ENCODE results near the gene FAM193B.
"Not testable (repeated sequence)": the region's sequence is repeated elsewhere in the genome, so short reads cannot be mapped to it uniquely, and the experiment has no call there.

FAM193B gene

DNA sequence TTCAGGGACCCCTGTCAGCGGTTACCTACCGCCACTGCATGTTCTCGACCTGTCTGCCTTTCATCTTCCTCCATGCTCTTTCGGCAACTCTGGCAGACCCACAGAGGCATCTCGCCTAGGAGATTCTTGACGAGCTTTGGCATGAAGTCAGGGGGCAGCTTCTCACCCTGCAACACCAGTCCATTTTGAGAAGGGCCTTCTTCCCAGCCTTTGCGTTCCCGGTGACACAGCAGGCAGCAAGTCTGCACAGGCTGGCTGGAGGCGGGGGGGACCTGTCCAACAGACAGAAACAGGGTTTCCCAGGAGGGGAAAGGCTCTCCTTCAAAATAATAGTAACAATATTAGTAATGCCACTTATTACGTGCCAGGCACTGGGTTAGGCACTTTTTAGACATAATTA is 15.5 kb downstream of the FAM193B start:
- in situ Hi-C loops (cut with MboI; ENCODE audit: low sequenced_read_pairs), result no loop called here

DNA sequence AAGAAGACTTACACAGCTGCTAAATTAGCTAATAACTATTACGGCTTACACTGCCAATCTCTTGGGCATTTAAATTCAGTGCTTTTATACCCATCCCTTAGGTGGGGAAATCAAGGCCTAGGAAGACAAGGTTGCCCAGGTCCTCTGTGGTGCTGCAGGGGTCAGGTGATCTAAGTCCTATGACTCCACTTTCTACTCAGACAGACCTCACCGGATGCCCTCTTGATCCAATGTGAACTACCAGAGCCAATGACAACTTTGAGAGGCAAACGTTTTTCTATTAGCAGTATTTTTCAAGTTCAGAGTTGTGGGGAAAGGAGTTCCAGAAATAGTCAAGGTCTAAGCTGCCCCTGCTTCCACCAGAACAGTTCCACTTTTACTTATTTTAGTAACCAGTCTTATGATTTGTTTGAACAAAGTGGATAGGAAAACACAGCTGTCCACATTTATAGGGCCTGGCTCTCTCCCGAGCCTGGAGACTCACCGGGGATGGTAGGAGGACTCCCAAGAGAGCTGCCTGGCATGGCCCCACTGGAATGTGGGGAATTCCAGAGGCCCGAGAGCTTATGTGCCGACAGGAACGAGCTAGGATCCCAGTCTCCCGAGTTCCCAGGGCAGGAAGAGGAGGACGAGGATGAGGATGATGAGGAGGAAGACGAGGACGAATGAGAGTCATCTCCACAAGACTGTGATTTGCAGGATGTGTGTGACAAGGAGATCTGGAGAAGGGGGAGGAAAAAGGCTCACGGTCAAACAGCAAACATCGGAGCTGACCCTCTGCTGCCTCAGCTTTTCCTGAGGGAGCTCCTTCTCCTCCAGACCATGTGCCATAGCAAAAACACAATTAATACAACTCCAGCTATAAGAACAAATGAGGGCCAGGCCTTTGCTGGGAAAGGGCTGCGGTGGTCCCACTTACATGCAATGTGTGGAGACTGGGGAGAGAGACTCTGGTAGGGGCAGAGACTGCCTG is 16.7 kb downstream of the FAM193B start:
- in situ Hi-C loops (cut with MboI; ENCODE audit: low sequenced_read_pairs), result no loop called here

DNA sequence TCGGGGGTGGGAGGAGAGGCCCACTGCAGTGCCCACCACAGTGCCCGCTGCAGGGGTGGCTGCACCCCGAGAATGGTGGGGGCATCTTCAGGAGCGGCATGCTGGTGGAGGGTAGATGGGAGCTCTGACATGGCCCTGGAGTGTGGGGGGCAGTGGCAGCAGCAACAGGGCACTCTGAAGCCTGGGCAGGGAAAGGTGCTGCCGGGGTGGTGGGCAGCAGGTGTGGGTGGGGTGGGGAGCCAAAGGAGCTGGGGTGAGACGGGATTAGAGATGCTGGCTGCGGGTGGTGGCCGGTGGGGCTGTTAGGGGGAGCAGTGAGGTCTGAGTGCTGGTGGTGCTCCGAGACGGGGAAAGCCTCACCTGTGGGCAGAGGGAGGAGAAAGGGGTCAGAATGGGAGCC is 18.0 kb downstream of the FAM193B start:
- in situ Hi-C loops (cut with MboI; ENCODE audit: low sequenced_read_pairs), result no loop called here

DNA sequence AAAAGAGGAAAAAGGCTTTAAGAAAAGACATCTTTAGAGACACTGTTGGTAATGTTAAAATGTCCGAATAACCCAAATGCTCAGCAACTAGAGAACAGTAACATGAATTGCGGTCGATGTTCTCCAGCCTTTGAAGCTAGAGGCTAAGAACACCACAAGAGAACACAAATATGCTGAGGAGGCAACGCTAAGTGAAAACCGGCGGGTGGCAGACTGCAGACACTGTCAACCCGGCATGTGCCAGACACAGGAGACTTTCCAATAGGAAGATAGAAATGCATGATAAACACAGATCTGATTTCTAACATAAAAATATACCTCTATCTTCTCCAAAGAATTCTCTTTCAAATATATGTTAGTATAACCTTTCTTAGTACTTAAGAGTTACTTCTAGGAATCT is 19.2 kb downstream of the FAM193B start:
- in situ Hi-C loops (cut with MboI; ENCODE audit: low sequenced_read_pairs), result no loop called here

DNA sequence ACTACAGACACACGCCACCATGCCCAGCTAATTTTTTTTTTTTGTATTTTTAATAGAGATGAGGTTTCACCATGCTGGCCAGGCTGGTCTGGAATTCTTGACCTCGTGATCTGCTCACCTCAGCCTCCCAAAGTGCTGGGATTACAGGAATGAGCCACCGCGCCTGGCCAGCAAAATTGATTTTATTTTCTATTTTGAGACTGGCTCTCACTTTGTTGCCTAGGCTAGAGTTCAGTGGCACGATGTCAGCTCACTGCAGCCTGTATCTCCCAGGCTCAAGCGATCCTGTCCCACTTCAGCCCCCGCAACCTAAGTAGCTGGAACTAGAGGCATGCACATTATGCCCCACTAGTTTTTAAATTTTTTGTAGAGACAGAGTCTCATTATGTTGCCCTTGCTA is 19.9 kb downstream of the FAM193B start:
- in situ Hi-C loops (cut with MboI; ENCODE audit: low sequenced_read_pairs), result not testable (repeated sequence)

DNA sequence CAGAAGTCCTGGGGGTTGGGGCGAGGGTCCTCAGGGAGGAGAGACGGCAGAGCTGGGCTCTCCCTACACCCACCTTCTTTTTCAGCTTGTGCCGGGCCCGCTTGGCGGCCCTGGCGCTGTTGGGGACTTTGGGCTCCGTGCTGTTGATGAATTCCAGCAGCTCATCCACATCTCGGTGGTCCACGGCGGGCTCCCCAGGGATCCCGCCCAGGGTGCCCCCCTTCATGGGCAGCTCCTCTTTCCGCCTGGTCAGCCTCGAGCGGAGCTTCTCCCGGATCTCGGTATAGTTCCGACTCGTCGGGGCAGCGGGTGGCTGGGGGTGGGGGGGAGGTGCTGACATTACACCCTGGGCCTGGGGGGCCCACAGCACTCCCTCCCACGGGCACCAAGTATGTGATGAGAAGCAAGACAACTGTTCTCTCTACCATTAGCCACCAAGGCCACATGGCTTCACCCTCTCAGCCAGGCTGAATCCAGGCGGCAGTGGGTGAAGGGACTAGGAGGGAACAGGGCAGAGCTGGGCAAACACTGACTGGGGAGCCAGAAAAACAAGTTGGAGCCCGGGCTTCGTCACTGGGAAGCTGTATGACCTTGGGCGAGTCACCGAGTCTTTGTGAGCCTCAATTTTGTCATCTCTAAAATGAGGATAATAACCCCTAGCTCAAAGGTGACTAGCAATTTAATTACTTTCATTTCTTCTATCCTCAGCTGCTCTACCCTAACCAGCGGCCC is 23.0 kb downstream of the FAM193B start:
- in situ Hi-C loops (cut with MboI; ENCODE audit: low sequenced_read_pairs), result no loop called here

DNA sequence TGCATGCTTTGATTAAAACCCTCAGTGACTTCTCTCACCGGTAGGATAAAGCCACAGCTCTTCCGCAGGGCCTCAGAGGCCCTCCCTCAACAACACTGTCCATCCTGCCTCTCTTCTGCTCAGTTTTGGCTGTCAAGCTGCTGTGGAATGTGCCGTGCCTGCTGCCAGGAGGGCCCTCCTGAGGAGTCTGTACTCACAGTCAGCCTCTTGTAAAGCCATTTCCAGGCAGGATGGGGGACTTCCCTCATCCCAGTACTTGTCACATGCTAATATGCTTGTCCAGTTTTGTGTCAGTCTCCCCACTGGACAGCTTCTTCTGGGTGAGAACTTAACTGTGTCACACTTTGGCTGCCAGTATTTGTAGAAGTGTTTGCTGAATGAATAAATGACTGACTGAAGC is 23.7 kb downstream of the FAM193B start:
- in situ Hi-C loops (cut with MboI; ENCODE audit: low sequenced_read_pairs), result no loop called here

DNA sequence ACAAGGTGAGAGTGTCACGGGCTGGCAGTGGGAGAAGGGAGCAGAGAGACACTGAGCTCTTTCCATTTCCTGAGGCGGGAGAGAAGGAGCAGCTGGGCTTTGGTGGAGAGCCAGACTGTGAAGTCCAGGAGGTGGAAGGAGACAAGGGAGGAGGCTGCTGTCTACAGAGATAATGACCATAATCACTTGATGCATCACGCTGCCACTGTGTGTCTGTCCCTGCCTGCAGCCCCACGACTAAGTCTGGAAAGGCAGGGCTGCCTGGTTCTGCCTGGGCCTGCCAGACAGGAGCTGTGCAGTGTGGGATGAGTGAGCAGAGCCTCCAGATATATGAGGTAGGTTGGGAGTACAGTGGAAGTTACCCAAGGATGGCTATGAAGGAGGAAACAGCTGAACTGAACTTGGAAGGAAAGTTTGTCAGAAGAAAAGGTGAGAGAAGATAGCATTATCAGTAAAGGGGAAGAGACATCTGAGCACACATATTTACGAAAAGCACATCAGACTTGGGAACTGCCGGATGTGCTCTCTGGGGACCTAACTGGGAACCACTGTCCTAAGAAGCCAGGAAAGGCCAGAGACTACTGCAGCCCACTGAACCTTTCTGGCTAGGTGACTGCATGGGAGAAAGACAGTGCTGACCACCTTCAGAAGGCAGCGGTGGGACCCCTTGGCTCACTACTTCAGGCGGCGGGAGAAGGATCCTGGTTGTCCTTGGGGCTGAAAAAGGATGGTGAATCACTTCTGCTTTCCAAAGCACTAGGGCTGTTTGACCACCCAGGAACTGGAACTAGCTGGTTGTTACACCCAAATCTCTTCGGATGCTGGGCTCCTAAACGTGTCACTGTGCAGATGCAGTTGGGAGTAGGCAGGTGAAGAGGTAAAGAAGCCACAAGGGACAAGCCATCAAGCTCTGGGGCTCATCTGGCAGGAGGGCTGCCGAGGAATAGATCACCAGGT is 24.8 kb downstream of the FAM193B start:
- in situ Hi-C loops (cut with MboI; ENCODE audit: low sequenced_read_pairs), result no loop called here

DNA sequence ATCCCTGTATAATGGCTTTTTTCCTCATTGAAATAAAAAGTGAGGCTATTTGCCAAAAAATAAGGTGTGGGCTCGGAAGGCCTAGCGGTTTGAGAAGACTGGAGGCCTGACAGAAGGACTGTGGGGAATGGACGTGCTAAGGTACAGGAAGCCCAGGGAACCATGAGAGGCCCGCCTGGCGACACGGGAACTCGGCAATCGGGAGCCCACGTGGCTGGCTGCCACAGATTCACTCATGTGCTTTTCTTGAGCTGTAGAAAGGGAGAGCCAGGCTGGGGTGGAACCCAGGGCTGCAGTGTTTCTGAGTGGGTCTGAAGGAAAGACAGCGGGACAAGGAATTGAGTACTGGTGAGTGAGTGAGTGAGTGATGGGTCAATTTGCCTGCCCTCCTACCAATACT is 25.7 kb downstream of the FAM193B start:
- in situ Hi-C loops (cut with MboI; ENCODE audit: low sequenced_read_pairs), result no loop called here

DNA sequence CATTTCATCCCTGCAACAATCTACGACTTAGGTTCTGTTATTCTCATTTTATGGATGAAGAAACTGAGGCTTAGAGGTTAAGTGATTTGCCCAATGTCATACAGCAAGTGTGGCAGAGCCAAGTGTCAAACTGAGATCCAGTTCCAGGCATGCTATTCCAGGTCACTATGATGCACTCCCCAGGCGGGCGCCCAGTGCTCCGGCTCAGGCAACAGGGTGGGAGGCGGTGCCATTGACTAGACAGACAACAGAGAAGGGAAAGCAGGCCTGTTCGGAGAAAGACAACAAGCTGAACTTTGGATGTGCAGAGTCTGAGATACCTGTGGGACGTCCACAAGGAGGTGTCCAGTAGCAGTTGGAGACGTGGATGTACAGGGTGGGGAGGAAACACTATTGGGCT is 26.8 kb downstream of the FAM193B start:
- in situ Hi-C loops (cut with MboI; ENCODE audit: low sequenced_read_pairs), result no loop called here

DNA sequence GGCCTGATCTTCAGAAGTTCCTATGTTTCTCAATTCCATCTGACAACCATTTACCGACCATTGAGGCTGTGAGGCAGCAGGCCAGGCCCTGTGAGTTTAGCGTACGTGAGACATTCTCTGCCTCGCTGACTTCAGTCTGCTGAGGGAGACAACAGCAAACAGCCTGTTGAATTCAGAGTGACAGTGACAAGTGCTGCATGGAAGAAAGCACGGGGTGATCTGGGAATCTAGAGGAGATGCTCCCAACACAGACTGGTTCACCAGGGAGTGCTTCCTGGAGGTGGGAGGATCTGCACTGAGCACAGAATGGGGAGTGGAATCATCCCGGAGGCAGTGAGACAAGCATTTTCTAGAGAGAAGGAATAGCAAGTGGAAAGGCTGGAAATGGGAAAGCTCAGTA is 27.6 kb downstream of the FAM193B start:
- in situ Hi-C loops (cut with MboI; ENCODE audit: low sequenced_read_pairs), result no loop called here

DNA sequence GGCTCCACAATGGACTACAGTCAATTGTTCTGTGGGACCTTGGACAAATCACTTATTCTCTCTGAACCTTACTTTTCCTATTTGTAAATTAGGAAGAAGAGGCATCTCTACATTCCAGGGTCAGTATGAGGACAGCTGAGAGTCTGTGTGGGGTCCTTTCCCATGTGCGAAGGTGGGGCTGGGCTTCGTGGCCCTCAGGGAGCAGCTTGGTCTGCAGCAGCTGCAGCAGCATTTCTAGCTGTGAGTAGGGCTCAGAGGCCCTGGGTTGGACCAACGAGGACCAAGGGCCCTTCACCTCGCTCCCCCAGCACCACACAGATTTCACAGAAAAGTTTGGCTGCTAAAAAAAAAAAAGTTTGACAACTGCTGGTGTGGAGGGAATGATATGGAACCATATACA is 28.2 kb downstream of the FAM193B start:
- in situ Hi-C loops (cut with MboI; ENCODE audit: low sequenced_read_pairs), result no loop called here

DNA sequence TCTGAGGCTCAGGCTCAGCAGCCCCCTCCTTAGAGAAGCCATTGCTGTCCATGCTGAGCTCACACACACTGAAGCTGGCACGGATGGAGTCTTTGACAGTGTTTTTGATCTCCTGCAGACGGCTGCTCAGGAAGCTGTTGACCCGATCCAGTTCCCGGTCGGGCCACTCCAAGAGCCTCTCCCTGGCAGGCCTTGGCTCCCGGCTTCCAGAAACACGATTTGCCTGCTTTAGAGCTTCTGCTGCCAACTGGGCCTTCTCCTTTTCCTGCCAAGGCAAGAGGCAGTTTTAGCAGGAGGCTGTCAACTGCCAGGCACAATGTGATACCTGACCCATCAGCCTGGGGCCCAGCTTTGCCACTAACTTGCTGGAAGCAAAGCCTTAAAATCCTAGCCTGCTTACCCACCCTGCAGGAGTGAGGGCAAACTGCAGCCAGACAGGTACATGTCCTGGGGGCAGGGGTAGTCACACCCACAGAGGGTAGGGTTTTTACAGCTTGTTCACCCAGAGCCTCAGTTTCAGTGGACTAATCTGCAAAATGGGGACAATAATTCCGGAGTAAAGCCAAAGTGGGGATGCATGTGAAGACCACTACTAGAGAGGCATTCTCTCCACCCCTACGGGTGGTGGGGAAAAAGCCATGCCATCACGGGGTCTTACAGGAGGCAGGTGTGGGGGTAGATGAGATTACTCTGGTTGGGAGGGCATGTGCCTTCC is 29.3 kb downstream of the FAM193B start:
- in situ Hi-C loops (cut with MboI; ENCODE audit: low sequenced_read_pairs), result no loop called here

DNA sequence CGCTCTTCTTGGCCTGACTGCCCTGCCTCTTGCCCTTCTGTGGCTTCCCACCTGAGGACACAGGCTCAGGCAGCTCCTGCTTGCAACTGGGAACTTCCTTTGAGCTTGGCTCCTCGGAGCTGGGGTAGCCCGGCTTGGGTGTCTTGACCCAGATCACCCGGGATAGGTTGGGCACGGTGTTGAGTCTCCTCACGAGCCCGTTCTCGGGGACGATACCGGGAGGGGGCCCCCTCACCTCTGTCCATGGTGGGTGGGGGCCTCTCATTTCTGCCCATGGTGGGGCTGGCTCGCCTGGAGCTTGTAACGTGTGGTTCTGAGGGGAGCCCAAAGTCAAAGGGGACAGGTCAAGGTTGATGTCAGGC is 29.8 kb downstream of the FAM193B start:
- in situ Hi-C loops (cut with MboI; ENCODE audit: low sequenced_read_pairs), result no loop called here

DNA sequence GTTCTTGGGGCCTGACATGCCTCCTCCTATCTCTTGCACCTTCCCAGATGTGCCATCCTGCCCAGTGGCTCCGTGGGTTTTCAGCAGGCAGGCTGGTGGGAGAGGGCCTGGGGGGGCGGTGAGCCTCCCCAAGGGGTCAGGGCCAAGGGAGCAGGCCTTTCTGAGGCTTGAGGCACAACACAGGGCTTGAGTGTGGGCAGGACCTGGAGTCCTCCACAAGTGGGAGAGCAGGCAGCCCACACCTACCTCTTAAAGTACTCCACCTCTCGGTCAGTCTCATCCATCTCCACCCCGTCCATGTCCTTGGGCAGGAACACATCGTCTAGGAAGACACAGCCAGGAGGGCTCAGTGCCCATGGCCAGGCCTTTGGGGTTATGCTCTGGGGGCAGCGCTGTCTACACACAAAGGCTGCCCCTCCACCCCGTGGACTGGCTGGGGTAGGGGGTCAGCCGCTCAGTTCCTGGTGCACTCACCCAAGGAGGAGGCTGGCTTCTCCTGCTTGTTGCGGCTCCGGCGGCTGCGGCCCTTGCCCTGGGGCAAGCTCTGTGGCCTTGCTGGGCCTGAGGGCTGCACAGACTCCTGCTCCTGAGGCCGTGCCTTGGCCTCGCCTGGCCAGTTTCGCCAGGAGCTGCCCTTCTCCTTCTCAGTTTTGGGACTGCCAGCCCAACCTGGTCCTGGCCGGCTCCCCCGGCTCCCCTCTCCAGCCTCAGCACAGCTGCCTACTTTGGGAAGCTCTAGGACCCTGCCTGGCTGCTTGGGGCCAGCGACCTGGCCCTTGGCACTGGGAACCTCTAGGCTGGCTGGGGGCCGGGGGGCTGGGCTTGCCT is 30.4 kb downstream of the FAM193B start:
- in situ Hi-C loops (cut with MboI; ENCODE audit: low sequenced_read_pairs), result no loop called here

DNA sequence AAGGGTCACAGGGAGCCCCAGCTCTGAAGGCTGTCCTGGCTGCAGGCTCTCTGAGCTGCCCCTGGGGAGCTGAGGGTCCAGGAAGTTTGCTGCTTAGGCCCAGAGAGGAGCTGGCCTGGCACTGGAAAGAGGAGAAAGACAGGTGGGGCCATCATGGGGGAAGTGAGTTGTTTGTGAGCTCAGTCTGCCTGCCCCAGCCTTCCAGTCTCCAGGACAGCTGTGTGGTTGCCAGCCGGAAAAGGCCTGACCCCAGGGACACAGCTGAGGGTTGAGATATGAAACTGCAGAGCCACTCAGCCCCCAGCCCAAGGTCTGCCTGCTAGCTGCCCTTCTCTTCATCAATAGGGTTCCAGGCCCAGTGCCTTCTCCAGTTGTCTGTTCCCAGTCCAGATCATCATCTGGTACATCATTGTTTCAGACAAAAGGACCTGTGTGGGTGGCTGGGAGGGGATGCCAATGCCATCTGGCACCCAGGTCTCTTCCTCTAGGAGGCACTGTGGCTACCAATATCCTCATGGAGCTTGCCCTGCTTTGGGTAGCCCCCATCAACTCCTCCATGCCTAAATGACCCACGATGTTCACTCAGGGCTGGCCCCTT is 33.3 kb downstream of the FAM193B start:
- in situ Hi-C loops (cut with MboI; ENCODE audit: low sequenced_read_pairs), result no loop called here

DNA sequence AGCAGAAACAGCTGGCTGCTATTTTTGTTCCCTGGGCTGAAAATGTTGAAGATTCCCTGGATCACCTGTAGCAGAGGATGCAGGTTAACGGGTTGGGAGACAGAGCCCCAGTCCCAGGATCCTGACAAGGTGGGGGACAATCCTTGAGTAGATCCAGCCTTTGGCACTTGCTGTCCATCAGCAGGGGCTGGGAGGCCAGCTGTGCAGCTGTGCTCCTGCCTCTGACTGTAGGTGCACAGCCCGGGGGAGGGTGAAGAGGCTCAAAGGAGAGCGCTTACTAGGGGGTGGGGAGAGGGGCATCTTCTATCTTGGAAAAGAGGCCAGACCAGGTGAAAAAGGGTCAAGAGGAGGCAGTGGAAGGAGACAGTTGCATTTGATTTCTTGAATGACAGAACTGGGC is 34.1 kb downstream of the FAM193B start:
- in situ Hi-C loops (cut with MboI; ENCODE audit: low sequenced_read_pairs), result no loop called here

DNA sequence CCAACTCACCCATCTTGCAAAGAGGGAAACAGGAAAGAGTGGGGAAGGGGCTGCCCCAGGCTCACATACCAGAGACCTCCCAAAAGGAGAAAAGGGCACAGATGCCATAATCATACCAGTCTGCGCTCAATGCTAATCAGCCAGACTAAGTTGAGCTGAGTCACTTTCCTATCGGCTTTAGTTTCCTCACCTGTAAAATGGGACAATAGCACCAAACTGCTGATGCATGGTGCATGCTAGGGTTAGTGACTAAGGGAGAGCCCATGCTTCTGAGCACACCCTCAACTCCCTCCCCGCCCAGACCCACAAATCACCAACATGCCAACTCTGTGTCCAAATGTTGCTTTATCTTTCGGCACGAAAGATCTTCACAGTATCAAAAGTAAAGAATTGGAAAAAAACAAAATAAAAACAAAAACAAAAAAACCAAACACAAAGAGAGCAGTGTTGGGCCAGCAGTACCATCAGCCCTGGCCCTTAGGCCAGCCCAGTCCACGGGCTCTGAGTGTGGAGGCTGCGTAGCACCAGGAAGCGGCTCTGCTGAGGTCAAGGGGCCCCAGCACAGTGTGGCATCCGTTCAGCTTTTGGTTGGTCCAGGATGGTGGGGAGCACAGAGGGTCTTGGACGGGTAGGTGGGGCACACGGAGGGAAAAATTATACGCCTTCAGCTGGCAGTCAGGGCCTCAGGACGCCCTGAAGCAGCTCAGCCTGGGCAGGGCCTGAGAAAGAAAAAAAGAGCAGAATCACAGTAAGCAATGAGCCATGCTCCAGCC is 34.7 kb downstream of the FAM193B start:
- in situ Hi-C loops (cut with MboI; ENCODE audit: low sequenced_read_pairs), result no loop called here
